Ovary (tissue), 3 donors: Measurements from ENCODE around the gene DPYSL3.

ENCODE experiments used
- CTCF ChIP-seq, 3 donors: fragments of 450-650 bp in 2 of 3; fragments of 200-600 bp in 1 of 3; IDR thresholded peaks; one replicate each; pipeline versions ENCODE4 v1.5.1 to v1.8.0; 2016 to 2022; ENCODE audit warnings: antibody characterized with exemption in 3 of 3, mild to moderate bottlenecking in 1 of 3
- EP300 ChIP-seq: sonication (generic); formaldehyde crosslinking; IDR thresholded peaks from one replicate; pipeline ENCODE4 v1.6.1; 2017; ENCODE audit warnings: antibody characterized with exemption
- POLR2A ChIP-seq: fragments of 450-650 bp; IDR thresholded peaks from one replicate; pipeline ENCODE4 v1.6.1; 2017; ENCODE audit warnings: antibody characterized with exemption, mild to moderate bottlenecking, moderate library complexity
- donor health status: DM: no; HTN: no; CAD: no.

GRCh38 chr5:147509041-147509709, 693 bp downstream of the DPYSL3 start:
- TF ChIP-seq CTCF (IDR thresholded peaks at IDR 0.05) (no peak), POLR2A (no peak), EP300 (no peak)
